IMR-90 (cell line): Measurements from ENCODE around the gene NCR1. TPM values are rescaled to one million over a fixed set of nuclear protein-coding genes. Genes with fewer than 3 reads are reported as not detected.
"Not testable (repeated sequence)": the region's sequence is repeated elsewhere in the genome, so short reads cannot be mapped to it uniquely, and the experiment has no call there.

Experiments
- ATAC-seq: fragments of 200-7000 bp; cut with Tn5 transposase; 2 replicates; pipeline ENCODE4 v1.9.1; 2020; ENCODE audit warnings: low read depth, mild to moderate bottlenecking, moderate library complexity
- BruUV-seq: library from RNA; stranded (reverse); fragments of 400-500 nt; replicated peaks from 2 replicates; lab custom pipeline; 2021; lab: Mats Ljungman, UMichigan
- CTCF ChIA-PET: fragments of 300-600 bp; formaldehyde crosslinking; extraction: SDS; loops from one replicate; lab custom pipeline; 2021; ENCODE audit warnings: antibody characterized with exemption; lab: Yijun Ruan, JAX
- POLR2A ChIA-PET: fragments of 300-600 bp; sonication (Branson Sonifier 250); formaldehyde crosslinking; loops from one replicate; lab custom pipeline; 2022; ENCODE audit warnings: antibody characterized with exemption; ENCODE audit not compliant: unreplicated experiment; lab: Charles Lee
- DNase-seq: peaks from one replicate; pipeline ENCODE4 v3.0.0; 2013
- H2AFZ ChIP-seq: replicated peaks from 2 replicates; pipeline ENCODE3; 2013; ENCODE audit warnings: low read length, mild to moderate bottlenecking; ENCODE audit not compliant: poor library complexity
- H2AK5ac ChIP-seq: 2 replicates; pipeline ENCODE4 v1.6.1; 2013; ENCODE audit warnings: low read depth, low read length, inconsistent platforms
- H2AK9ac ChIP-seq: replicated peaks from 2 replicates; pipeline ENCODE3; 2013; ENCODE audit warnings: mild to moderate bottlenecking, low read depth, low read length, moderate library complexity; ENCODE audit not compliant: poor library complexity
- H2BK120ac ChIP-seq: 2 replicates; pipeline ENCODE4 v1.6.1; 2013; ENCODE audit warnings: low read depth, low read length, inconsistent platforms
- H2BK15ac ChIP-seq: 3 replicates; pipeline ENCODE4 v1.6.1; 2013; ENCODE audit warnings: low read depth, low read length, inconsistent platforms
- H2BK20ac ChIP-seq: 2 replicates; pipeline ENCODE4 v1.6.1; 2013; ENCODE audit warnings: low read depth, mild to moderate bottlenecking, inconsistent platforms, low read length, moderate library complexity
- H2BK5ac ChIP-seq: 2 replicates; pipeline ENCODE4 v1.6.1; 2013; ENCODE audit warnings: mild to moderate bottlenecking, low read depth, low read length, inconsistent platforms; ENCODE audit not compliant: poor library complexity, severe bottlenecking
- H3K14ac ChIP-seq: replicated peaks from 2 replicates; pipeline ENCODE4 v1.6.1; 2013; ENCODE audit warnings: low read depth, low read length, inconsistent platforms
- H3K18ac ChIP-seq: 2 replicates; pipeline ENCODE4 v1.6.1; 2013; ENCODE audit warnings: low read depth, low read length, control low read depth
- H3K23ac ChIP-seq: 2 replicates; pipeline ENCODE4 v1.6.1; 2013; ENCODE audit warnings: low read depth, low read length, inconsistent platforms
- H3K27ac ChIP-seq: 2 replicates; pipeline ENCODE4 v1.5.1; 2013; ENCODE audit warnings: mild to moderate bottlenecking, control low read depth, low read length; ENCODE audit not compliant: insufficient read depth
- H3K27me3 ChIP-seq: 2 replicates; pipeline ENCODE4 v1.6.1; 2013; ENCODE audit warnings: low read length; ENCODE audit not compliant: control insufficient read depth, insufficient read depth
- H3K36me3 ChIP-seq: 2 replicates; pipeline ENCODE4 v1.6.1; 2013; ENCODE audit warnings: low read length, mixed read lengths; ENCODE audit not compliant: control insufficient read depth, insufficient read depth
- H3K4ac ChIP-seq: 2 replicates; pipeline ENCODE4 v1.6.1; 2013; ENCODE audit warnings: low read depth, low read length, inconsistent platforms
- H3K4me1 ChIP-seq: 2 replicates; pipeline ENCODE4 v1.6.1; 2013; ENCODE audit warnings: low read length, mixed read lengths; ENCODE audit not compliant: control insufficient read depth, insufficient read depth
- H3K4me2 ChIP-seq: 2 replicates; pipeline ENCODE4 v1.6.1; 2013; ENCODE audit warnings: low read depth, mild to moderate bottlenecking, control low read depth, low read length, moderate library complexity
- H3K4me3 ChIP-seq: 2 replicates; pipeline ENCODE4 v1.5.1; 2013; ENCODE audit warnings: low read depth, mild to moderate bottlenecking, control low read depth, low read length, moderate library complexity; ENCODE audit not compliant: insufficient read depth
- H3K56ac ChIP-seq: 2 replicates; pipeline ENCODE4 v1.6.1; 2013; ENCODE audit warnings: low read length, inconsistent platforms; ENCODE audit not compliant: insufficient read depth; ENCODE audit errors: extremely low read depth
- H3K79me1 ChIP-seq, 2 experiments: 2 replicates each; pipeline ENCODE4 v1.6.1; 2013; ENCODE audit warnings: low read length in 2 of 2, inconsistent platforms in 1 of 2, low read depth in 1 of 2
- H3K9ac ChIP-seq: 2 replicates; pipeline ENCODE4 v1.6.1; 2013; ENCODE audit warnings: low read depth, low read length, control low read depth
- H3K9me1 ChIP-seq: 2 replicates; pipeline ENCODE4 v1.6.1; 2013; ENCODE audit warnings: low read length, inconsistent platforms; ENCODE audit not compliant: insufficient read depth
- H3K9me3 ChIP-seq: 2 replicates; pipeline ENCODE4 v1.6.1; 2013; ENCODE audit warnings: low read length; ENCODE audit not compliant: control insufficient read depth, insufficient read depth
- H4K20me1 ChIP-seq: 2 replicates; pipeline ENCODE4 v1.6.1; 2013; ENCODE audit warnings: low read length, inconsistent platforms; ENCODE audit not compliant: insufficient read depth
- H4K5ac ChIP-seq: 2 replicates; pipeline ENCODE4 v1.6.1; 2013; ENCODE audit warnings: mild to moderate bottlenecking, low read depth, low read length, control low read depth
- H4K8ac ChIP-seq, 2 experiments: 2 replicates each; pipeline ENCODE4 v1.6.1; 2013; ENCODE audit warnings: low read depth in 2 of 2, low read length in 2 of 2, control low read depth in 1 of 2, inconsistent platforms in 1 of 2
- H4K91ac ChIP-seq: 2 replicates; pipeline ENCODE4 v1.6.1; 2013; ENCODE audit warnings: low read depth, low read length, inconsistent platforms; ENCODE audit not compliant: insufficient read depth
- WGBS, 2 experiments: methylation state at CpG; one replicate each; pipeline versions ENCODE4 v1.1.5 to v1.1.7; 2013; ENCODE audit warnings: missing lambda C conversion rate in 2 of 2; ENCODE audit not compliant: insufficient read length in 1 of 2; ENCODE audit errors: extremely low coverage in 2 of 2; 5-methylcytosine and 5-hydroxymethylcytosine counted together
- dilution Hi-C: fragments of 300-500 bp; cut with HindIII; formaldehyde crosslinking; loops from one replicate; pipeline ENCODE4 v1.14.3; 2018; ENCODE audit warnings: low sequenced_read_pairs; ENCODE audit not compliant: unreplicated experiment
- in situ Hi-C: fragments of 300-500 bp; cut with MboI; formaldehyde crosslinking; loops from 3 replicates; pipeline ENCODE4 v1.14.3; 2019; ENCODE audit warnings: low sequenced_read_pairs, inconsistent platforms, mixed read lengths
- intact Hi-C: fragments of 100-400 bp; cut with micrococcal nuclease; formaldehyde crosslinking; loops from 2 replicates; pipeline ENCODE4 v1.10.0; 2022
- polyA plus RNA-seq, 3 experiments: library from polyadenylated mRNA; depleted of rRNA; stranded (reverse); fragments of >200 nt; gene quantifications; 2 replicates each; pipeline ENCODE4 v1.2.3, GENCODE V29; 2012; ENCODE audit warnings: low replicate concordance in 1 of 3
- total RNA-seq: library from RNA; depleted of rRNA; stranded (reverse); fragments of >200 nt; gene quantifications from 2 replicates; pipeline ENCODE4 v1.2.3, GENCODE V29; 2012

The NCR1 gene
- total and polyA plus RNA-seq, 2 of the 4 experiments (the other 2 are of a cell fraction): not detected

DNA sequence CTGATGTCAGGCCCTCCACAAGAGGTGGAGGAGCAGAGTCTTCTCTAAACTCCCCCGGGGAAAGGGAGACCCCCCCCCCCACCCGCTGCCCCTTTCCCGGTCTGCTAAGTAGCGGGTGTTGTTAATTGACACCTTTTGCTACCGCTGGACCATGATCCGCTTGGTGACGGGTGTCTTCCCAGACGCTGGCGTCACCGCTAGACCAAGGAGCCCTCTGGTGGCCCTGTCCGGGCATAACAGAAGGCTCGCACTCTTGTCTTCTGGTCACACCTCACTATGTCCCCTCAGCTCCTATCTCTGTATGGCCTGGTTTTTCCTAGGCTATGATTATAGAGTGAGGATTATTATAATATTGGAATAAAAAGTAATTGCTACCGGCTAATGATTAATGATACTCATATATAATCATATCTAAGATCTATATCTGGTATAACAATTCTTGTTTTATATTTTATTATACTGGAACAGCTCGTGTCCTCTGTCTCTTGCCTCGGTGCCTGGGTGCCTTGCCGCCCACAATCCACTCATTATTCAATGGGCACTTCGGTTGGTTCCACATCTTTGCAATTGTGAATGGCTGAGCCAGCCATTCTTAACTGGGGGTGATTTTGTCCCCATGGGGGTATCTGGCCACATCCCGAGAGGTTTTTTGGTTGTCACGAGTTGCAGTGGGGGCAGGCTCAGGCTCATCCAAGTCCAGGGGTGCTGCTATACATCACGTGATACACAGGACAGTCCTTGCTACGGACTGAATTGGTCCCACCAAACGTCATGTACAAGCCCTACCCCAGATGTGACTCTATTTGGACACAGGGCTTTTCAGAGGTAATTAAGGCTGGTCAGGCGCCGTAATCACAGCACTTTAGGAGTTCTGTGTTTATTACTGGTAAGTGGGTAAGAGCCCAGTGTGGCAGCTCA, 14.0 kb downstream of the NCR1 start:
- H4K8ac ChIP-seq, H2BK120ac ChIP-seq, H2BK15ac ChIP-seq, H3K23ac ChIP-seq, H3K9me1 ChIP-seq, POLR2A ChIA-PET, H2BK5ac ChIP-seq, H3K56ac ChIP-seq, H4K20me1 ChIP-seq, BruUV-seq, intact Hi-C loops, H3K27ac ChIP-seq, H3K9ac ChIP-seq, H2AK9ac ChIP-seq, H3K14ac ChIP-seq, ATAC-seq, dilution Hi-C loops, H3K4ac ChIP-seq, H3K18ac ChIP-seq, H3K79me1 ChIP-seq, H3K4me2 ChIP-seq, H4K91ac ChIP-seq, DNase-seq, H3K36me3 ChIP-seq, H2AFZ ChIP-seq, H3K27me3 ChIP-seq, H3K4me3 ChIP-seq, H2AK5ac ChIP-seq, H3K4me1 ChIP-seq, CTCF ChIA-PET, H4K5ac ChIP-seq, H2BK20ac ChIP-seq, in situ Hi-C loops: not testable (repeated sequence)
- peaks cover 28% of the 10 kb centered on the region for H3K9me3 ChIP-seq
- WGBS, 2 experiments: 20% methylated on average over 1 of the region's 24 CpGs; no CpG with 5 or more reads in 1 of the 2 experiments
